Measurements from ENCODE around the gene PTPRE. TPM values are rescaled to one million over a fixed set of nuclear protein-coding genes. Genes with fewer than 3 reads are reported as not detected.
A peak's percentile ranks its signal among the peaks of the same experiment; 100 is the strongest.

Gene PTPRE
- total and polyA plus RNA-seq, 2 donors from 2014 or later, result 1.1 to 25.7 TPM

DNA sequence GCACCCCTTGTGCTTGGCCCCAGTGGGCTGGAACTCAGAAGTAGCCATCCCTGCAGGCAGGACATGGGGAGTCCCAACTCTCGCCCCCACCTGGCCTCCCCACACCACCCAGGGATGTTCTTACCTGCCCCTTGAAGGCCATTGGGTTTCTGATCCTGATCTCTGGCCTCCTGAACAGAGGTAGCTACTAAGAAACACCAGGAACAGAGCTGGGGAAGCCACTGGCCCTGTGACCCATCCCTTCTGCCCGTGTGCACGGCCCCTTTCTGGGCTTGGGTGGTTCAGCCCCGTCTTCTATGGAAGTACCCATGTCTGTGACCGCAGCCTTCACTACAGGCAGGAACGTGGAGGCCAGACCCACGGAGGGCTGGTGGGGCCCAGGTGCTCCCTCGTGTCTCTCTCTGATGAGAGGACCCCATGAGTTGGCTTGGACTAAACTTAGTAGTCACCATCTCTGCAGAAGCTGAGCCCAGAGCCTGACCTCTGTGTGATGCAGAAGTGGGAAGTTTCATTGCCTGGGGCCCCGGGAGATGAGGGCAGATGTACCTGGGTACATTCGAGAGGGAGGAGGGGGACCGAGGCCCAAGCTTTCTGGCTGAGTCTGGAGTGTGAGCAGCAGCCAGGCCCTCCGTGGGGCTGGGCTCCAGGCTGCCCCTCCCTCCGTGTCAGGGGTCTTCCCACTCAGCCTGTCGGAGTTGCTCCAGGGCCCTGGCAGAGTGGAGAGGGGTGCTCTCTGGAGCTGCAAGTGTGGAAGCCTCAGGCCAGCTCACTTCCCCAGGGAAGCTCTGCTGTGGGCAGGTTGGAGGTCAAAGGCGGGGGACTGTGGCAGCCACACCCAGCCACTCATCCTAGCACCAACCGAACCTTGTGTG, 138.3 kb downstream of the PTPRE start:
- Histone ChIP-seq H3K27ac (ENCODE audit: low read depth in 2 of 2, low read length in 2 of 2) (no peak overlapping the region), H3K4me3 (ENCODE audit: low read length in 3 of 3) (no peak overlapping the region), H3K9ac (ENCODE audit: low read length in 3 of 3) (no peak overlapping the region), H3K9me3 (ENCODE audit: control insufficient read depth in 2 of 3, insufficient read depth in 1 of 3, low read length in 3 of 3) (no peaks in the 10 kb centered on the region), H3K27me3 (ENCODE audit: control insufficient read depth, insufficient read depth, low read length) (no peaks in the 10 kb centered on the region), H3K4me1 (ENCODE audit: control insufficient read depth in 2 of 3, insufficient read depth in 2 of 3, low read depth in 1 of 3, low read length in 3 of 3) (peaks cover 0 to 7% (median 5%) of the 10 kb centered on the region in 3 donors), H3K36me3 (ENCODE audit: control insufficient read depth in 2 of 3, insufficient read depth in 3 of 3, low read length in 3 of 3) (no peaks in the 10 kb centered on the region)
- no peak for TF ChIP-seq CTCF (IDR thresholded peaks at IDR 0.05; ENCODE audit: borderline replicate concordance, extremely low read depth, insufficient read depth)
- FAIRE-seq (no peak), DNase-seq (peak in 1 of 5 donors; percentile 64)
- intact Hi-C loops (cut with DNase I), result no loop called here

DNA sequence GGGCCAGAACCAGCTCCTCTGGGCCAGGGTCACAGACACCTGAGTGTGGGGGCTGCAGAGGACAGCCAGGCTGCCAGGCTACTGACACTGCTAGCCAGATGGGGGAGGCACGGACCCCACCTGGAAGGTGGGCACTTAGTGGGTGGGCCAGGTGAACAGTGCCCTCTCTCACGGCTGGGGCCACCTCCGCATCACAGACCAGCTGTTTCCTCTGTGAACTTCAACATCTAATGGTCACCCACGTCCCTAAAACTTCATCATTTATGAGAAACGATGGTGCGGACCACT, 138.9 kb downstream of the PTPRE start:
- Histone ChIP-seq H3K9ac (ENCODE audit: low read length in 3 of 3) (no peak overlapping the region), H3K36me3 (ENCODE audit: control insufficient read depth in 2 of 3, insufficient read depth in 3 of 3, low read length in 3 of 3) (no peaks in the 10 kb centered on the region), H3K4me3 (ENCODE audit: low read length in 3 of 3) (no peak overlapping the region), H3K4me1 (ENCODE audit: control insufficient read depth in 2 of 3, insufficient read depth in 2 of 3, low read depth in 1 of 3, low read length in 3 of 3) (peaks cover 0 to 7% (median 5%) of the 10 kb centered on the region in 3 donors), H3K27ac (ENCODE audit: low read depth in 2 of 2, low read length in 2 of 2) (no peak overlapping the region), H3K27me3 (ENCODE audit: control insufficient read depth, insufficient read depth, low read length) (no peaks in the 10 kb centered on the region), H3K9me3 (ENCODE audit: control insufficient read depth in 2 of 3, insufficient read depth in 1 of 3, low read length in 3 of 3) (no peaks in the 10 kb centered on the region)
- intact Hi-C loops (cut with DNase I), result no loop called here
- FAIRE-seq (no peak), DNase-seq (no peak)
- no peak for TF ChIP-seq CTCF (IDR thresholded peaks at IDR 0.05; ENCODE audit: borderline replicate concordance, extremely low read depth, insufficient read depth)

GRCh38 chr10:128046156-128046952, 139.5 kb downstream of the PTPRE start:
- no peak overlapping the region for H3K9ac ChIP-seq (ENCODE audit: low read length in 3 of 3)
- intact Hi-C loops (cut with DNase I), result no loop called here
- peaks cover 0 to 7% (median 5%) of the 10 kb centered on the region in 3 donors for H3K4me1 ChIP-seq (ENCODE audit: control insufficient read depth in 2 of 3, insufficient read depth in 2 of 3, low read depth in 1 of 3, low read length in 3 of 3)
- H3K4me3 ChIP-seq (ENCODE audit: low read length in 3 of 3), result no peak overlapping the region
- H3K27me3 ChIP-seq (ENCODE audit: control insufficient read depth, insufficient read depth, low read length), result no peaks in the 10 kb centered on the region
- TF ChIP-seq CTCF (IDR thresholded peaks at IDR 0.05; ENCODE audit: borderline replicate concordance, extremely low read depth, insufficient read depth), result no peak
- no peak overlapping the region for H3K27ac ChIP-seq (ENCODE audit: low read depth in 2 of 2, low read length in 2 of 2)
- no peaks in the 10 kb centered on the region for H3K36me3 ChIP-seq (ENCODE audit: control insufficient read depth in 2 of 3, insufficient read depth in 3 of 3, low read length in 3 of 3)
- peak in 1 of 5 donors; percentile 53 for DNase-seq
- H3K9me3 ChIP-seq (ENCODE audit: control insufficient read depth in 2 of 3, insufficient read depth in 1 of 3, low read length in 3 of 3), result no peaks in the 10 kb centered on the region
- FAIRE-seq, result no peak
